Dermis microvascular lymphatic vessel endothelial cell (primary cell): ENCODE measurements around the gene MZF1. TPM values are rescaled to one million over a fixed set of nuclear protein-coding genes. Genes with fewer than 3 reads are reported as not detected.

Experiments
- DNase-seq, 2 donors: peaks; one replicate each; pipeline versions ENCODE4 v3.0.0 to v3.0.0-alpha.2; 2010; ENCODE audit warnings: low read depth in 2 of 2
- total RNA-seq: library from RNA; depleted of rRNA; stranded (reverse); fragments of >200 nt; gene quantifications from 2 replicates; pipeline ENCODE4 v1.2.1, GENCODE V29; 2014

The MZF1 gene
- total RNA-seq, 1 donor from 2014 or later = 5.1 TPM

GRCh38 chr19:58514564-58515022, 58.5 kb downstream of the MZF1 start:
- DNase-seq = no peak

GRCh38 chr19:58513694-58514563, 59.2 kb downstream of the MZF1 start:
- DNase-seq = peak; percentile 65 to 90

- DNase-seq = no peak
These were observed 59.9 kb downstream of the MZF1 start for GRCh38 chr19:58513213-58513693.

Other genes with a start within 250 kb of the MZF1 start
- 1.7 and 2.4 TPM in 2 replicates for gene ZSCAN22, start 246.3 kb downstream of the MZF1 start, total RNA-seq
- 4.3 and 5.4 TPM in 2 replicates for gene A1BG, start 219.8 kb downstream of the MZF1 start, total RNA-seq
- gene ZNF497, start 210.6 kb downstream of the MZF1 start, total RNA-seq = 0.51 and 0.89 TPM in 2 replicates
- gene ZNF837, start 192.3 kb downstream of the MZF1 start, total RNA-seq = 1.7 and 3.7 TPM in 2 replicates
- gene RPS5, start 186.1 kb downstream of the MZF1 start, total RNA-seq = 2,588 and 2,654 TPM in 2 replicates
- not detected in 2 replicates for gene RNF225, start 177.7 kb downstream of the MZF1 start, total RNA-seq
- gene ZNF584, start 164.7 kb downstream of the MZF1 start, total RNA-seq = 7.7 and 9.5 TPM in 2 replicates
- gene ZNF132, start 133.2 kb downstream of the MZF1 start, total RNA-seq = 4.1 and 6.2 TPM in 2 replicates
- gene ZNF324B, start 121.7 kb downstream of the MZF1 start, total RNA-seq = 6.0 and 7.6 TPM in 2 replicates
- 8.9 and 12.4 TPM in 2 replicates for gene ZNF324, start 106.3 kb downstream of the MZF1 start, total RNA-seq
- 3.2 and 5.7 TPM in 2 replicates for gene ZNF446, start 97.0 kb downstream of the MZF1 start, total RNA-seq
- gene SLC27A5, start 61.3 kb downstream of the MZF1 start, total RNA-seq = 10.1 and 10.9 TPM in 2 replicates
- 3.5 and 5.7 TPM in 2 replicates for gene ZBTB45, start 53.5 kb downstream of the MZF1 start, total RNA-seq
- gene TRIM28, start 29.3 kb downstream of the MZF1 start, total RNA-seq = 339 and 348 TPM in 2 replicates
- gene CHMP2A, start 18.2 kb downstream of the MZF1 start, total RNA-seq = 90.8 and 112 TPM in 2 replicates
- 60.4 and 80.1 TPM in 2 replicates for gene UBE2M, start 14.7 kb downstream of the MZF1 start, total RNA-seq